ENCODE data around the gene ZNF668.

DNA sequence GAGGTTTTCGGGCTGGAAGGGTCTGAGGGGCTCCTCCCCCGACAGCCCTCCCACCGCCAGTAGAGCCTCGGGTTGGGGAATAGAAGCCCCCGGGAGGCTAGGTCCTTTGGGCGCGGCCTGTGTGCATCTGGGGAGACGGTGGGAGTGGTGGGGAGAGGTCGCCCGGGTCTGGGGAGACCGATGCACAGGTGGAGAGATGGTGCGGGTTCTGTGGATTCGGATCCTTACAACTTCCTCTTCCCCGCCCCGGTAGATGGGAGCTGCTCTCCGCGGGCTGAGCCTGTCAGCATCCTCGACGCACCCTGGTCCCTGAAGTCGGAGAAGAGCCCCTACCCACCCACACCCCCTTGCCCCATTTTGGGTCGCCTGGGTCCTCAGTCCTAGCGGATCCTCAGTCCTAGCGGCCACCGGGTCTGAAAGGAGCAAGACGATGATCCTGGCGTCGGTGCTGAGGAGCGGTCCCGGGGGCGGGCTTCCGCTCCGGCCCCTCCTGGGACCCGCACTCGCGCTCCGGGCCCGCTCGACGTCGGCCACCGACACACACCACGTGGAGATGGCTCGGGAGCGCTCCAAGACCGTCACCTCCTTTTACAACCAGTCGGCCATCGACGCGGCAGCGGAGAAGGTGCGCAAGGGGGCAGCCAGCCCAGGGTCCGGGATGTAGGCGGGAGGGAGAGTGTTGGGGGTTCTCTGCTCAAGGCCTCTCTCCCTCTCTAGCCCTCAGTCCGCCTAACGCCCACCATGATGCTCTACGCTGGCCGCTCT, 34.9 kb upstream of the ZNF668 start:
- TF ChIP-seq, protein P1, sequence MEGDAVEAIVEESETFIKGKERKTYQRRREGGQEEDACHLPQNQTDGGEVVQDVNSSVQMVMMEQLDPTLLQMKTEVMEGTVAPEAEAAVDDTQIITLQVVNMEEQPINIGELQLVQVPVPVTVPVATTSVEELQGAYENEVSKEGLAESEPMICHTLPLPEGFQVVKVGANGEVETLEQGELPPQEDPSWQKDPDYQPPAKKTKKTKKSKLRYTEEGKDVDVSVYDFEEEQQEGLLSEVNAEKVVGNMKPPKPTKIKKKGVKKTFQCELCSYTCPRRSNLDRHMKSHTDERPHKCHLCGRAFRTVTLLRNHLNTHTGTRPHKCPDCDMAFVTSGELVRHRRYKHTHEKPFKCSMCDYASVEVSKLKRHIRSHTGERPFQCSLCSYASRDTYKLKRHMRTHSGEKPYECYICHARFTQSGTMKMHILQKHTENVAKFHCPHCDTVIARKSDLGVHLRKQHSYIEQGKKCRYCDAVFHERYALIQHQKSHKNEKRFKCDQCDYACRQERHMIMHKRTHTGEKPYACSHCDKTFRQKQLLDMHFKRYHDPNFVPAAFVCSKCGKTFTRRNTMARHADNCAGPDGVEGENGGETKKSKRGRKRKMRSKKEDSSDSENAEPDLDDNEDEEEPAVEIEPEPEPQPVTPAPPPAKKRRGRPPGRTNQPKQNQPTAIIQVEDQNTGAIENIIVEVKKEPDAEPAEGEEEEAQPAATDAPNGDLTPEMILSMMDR (IDR thresholded peaks at IDR 0.05), result no peak
- TF ChIP-seq POLR2AphosphoS5 (IDR thresholded peaks at IDR 0.05), result no peak

All from prostate gland (tissue), 2 donors.